Suprapubic skin (tissue), 4 donors: Measurements from ENCODE around the gene GMDS. TPM values are rescaled to one million over a fixed set of nuclear protein-coding genes. Genes with fewer than 3 reads are reported as not detected.

Experiments used
- DNase-seq, 2 donors: peaks; one replicate each; pipeline ENCODE4 v3.0.0-alpha.2; 2019; ENCODE audit warnings: low spot score in 2 of 2
- H3K27ac ChIP-seq: fragments of 200-600 bp; sonication (generic); one replicate; pipeline ENCODE4 v1.5.1; 2019
- H3K27me3 ChIP-seq: fragments of 200-600 bp; sonication (generic); one replicate; pipeline ENCODE4 v1.5.1; 2019
- H3K36me3 ChIP-seq: fragments of 200-600 bp; sonication (generic); one replicate; pipeline ENCODE4 v1.5.1; 2019
- H3K4me1 ChIP-seq: fragments of 200-600 bp; sonication (generic); one replicate; pipeline ENCODE4 v1.5.1; 2019
- H3K4me3 ChIP-seq: fragments of 200-600 bp; sonication (generic); one replicate; pipeline ENCODE4 v1.5.1; 2019; ENCODE audit warnings: mild to moderate bottlenecking
- H3K9me3 ChIP-seq: fragments of 200-600 bp; sonication (generic); one replicate; pipeline ENCODE4 v1.5.1; 2019
- EP300 ChIP-seq: sonication (generic); formaldehyde crosslinking; IDR thresholded peaks from one replicate; pipeline ENCODE4 v1.6.1; 2017; ENCODE audit warnings: antibody characterized with exemption
- POLR2A ChIP-seq, 2 donors: fragments of 450-650 bp; IDR thresholded peaks; one replicate each; pipeline ENCODE4 v1.6.1; 2017; ENCODE audit warnings: antibody characterized with exemption in 2 of 2, mild to moderate bottlenecking in 2 of 2, moderate library complexity in 2 of 2
- POLR2AphosphoS5 ChIP-seq, 3 donors: sonication (generic); formaldehyde crosslinking; IDR thresholded peaks; one replicate each; pipeline ENCODE4 v1.6.1; 2017; ENCODE audit warnings: antibody characterized with exemption in 3 of 3
- WGBS: methylation state at CpG from one replicate; pipeline ENCODE4 v1.1.5; 2018; 5-methylcytosine and 5-hydroxymethylcytosine counted together
- total RNA-seq, 4 donors: library from RNA; depleted of rRNA; stranded (reverse); fragments of >200 nt; gene quantifications; one replicate each; pipeline ENCODE4 v1.1.0, GENCODE V29; 2016
- TF ChIP-seq, protein P1 (sequence below), 2 donors: fragments of 200-600 bp in 1 of 2; fragments of 450-650 bp in 1 of 2; sonication (generic) in 1 of 2; IDR thresholded peaks; one replicate each; pipeline ENCODE4 v1.5.1; 2016 to 2019; ENCODE audit warnings: antibody characterized with exemption in 2 of 2, mild to moderate bottlenecking in 1 of 2, moderate library complexity in 1 of 2

GMDS gene
- total RNA-seq, 4 donors from 2014 or later: 11.7 to 19.3 (median 13.2) TPM

DNA sequence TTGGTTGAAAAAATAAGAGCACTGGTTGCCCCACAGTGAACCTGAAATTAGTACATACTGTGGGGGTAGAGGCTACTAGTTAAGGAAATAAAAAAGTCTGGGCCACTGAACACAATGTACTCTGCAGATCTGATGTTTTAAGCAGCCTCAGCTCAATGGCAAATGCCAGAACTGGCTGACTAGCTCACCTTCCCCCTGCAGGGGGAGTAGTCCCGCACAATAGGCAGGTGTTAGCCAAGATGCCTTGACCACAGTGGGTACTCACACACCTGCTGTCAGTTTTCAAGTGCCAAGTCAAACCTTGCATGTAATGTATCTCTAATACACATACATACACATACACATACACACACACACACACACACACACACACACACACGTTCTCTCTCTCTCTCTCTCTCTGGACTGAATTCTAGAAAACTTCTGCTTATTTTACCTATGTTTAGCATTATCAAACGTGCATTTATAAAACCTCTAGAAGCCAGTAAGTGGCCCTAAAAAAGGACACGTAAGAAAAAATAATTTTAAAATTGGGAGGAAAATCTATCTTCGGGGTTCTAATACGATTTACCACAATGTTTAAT, 36.1 kb downstream of the GMDS start:
- WGBS: 65% methylated on average over 6 of the region's 6 CpGs
- H3K27me3 ChIP-seq: no peaks in the 10 kb centered on the region
- no peaks in the 10 kb centered on the region for H3K36me3 ChIP-seq
- H3K4me3 ChIP-seq: no peak overlapping the region
- H3K9me3 ChIP-seq: no peaks in the 10 kb centered on the region
- no peak for DNase-seq
- H3K27ac ChIP-seq: no peak overlapping the region
- TF ChIP-seq, protein P1, sequence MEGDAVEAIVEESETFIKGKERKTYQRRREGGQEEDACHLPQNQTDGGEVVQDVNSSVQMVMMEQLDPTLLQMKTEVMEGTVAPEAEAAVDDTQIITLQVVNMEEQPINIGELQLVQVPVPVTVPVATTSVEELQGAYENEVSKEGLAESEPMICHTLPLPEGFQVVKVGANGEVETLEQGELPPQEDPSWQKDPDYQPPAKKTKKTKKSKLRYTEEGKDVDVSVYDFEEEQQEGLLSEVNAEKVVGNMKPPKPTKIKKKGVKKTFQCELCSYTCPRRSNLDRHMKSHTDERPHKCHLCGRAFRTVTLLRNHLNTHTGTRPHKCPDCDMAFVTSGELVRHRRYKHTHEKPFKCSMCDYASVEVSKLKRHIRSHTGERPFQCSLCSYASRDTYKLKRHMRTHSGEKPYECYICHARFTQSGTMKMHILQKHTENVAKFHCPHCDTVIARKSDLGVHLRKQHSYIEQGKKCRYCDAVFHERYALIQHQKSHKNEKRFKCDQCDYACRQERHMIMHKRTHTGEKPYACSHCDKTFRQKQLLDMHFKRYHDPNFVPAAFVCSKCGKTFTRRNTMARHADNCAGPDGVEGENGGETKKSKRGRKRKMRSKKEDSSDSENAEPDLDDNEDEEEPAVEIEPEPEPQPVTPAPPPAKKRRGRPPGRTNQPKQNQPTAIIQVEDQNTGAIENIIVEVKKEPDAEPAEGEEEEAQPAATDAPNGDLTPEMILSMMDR (IDR thresholded peaks at IDR 0.05): peak; percentile 10 to 26
- TF ChIP-seq POLR2A (IDR thresholded peaks at IDR 0.05) (no peak), EP300 (no peak), POLR2AphosphoS5 (IDR thresholded peaks at IDR 0.05) (no peak)
- H3K4me1 ChIP-seq: no peaks in the 10 kb centered on the region

DNA sequence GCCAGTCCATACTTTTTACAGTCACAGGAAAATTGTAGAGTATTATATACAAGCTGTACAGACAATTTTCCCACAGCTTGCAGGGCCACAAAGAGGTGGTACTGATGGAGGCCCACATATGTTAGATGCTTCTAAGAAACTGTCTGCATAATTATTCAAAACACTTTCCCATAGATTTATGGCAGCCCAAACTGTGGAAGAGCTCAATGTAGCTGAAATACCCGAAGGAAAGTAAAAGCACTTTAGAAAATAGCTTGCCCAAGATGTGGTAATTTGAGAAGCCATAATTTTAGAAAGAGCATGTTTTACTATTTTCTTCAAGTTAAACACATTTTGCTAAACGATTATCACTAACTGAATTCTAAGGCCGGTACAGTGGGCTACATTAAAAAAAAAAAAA, 36.9 kb downstream of the GMDS start:
- DNase-seq: no peak

DNA sequence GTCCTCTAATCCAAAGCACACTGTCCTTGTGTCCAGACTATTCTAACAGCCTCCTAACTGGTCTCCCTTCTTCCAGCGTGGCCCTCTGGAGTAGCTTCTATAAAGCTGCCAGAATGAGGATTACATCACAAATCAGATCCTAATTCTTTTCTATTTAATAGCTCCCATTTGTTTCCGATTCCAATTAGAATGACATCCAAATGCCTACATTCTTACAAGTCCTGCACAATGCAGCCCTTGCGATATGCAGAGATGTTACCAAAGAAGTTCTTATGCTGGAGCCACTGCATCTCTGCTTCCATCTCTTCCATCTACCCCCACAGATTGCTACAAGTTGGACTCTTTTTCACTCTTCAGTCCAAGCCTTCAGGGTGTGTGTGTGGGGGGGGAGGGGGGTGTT, 40.0 kb downstream of the GMDS start:
- TF ChIP-seq POLR2A (IDR thresholded peaks at IDR 0.05) (no peak), POLR2AphosphoS5 (IDR thresholded peaks at IDR 0.05) (no peak), EP300 (no peak)
- TF ChIP-seq, protein P1 (IDR thresholded peaks at IDR 0.05): no peak
- 82% methylated on average over 3 of the region's 3 CpGs for WGBS
- Histone ChIP-seq H3K27me3 (no peaks in the 10 kb centered on the region), H3K36me3 (no peaks in the 10 kb centered on the region), H3K27ac (no peak overlapping the region), H3K9me3 (no peaks in the 10 kb centered on the region), H3K4me3 (no peak overlapping the region), H3K4me1 (no peaks in the 10 kb centered on the region)
- no peak for DNase-seq

More for the DNA sequence above, 36.9 kb downstream of the GMDS start:
- Histone ChIP-seq H3K4me1 (no peaks in the 10 kb centered on the region), H3K36me3 (no peaks in the 10 kb centered on the region), H3K9me3 (no peaks in the 10 kb centered on the region), H3K27me3 (no peaks in the 10 kb centered on the region), H3K4me3 (no peak overlapping the region), H3K27ac (no peak overlapping the region)
- 85% methylated on average over 3 of the region's 3 CpGs for WGBS
- TF ChIP-seq POLR2AphosphoS5 (IDR thresholded peaks at IDR 0.05) (no peak), POLR2A (IDR thresholded peaks at IDR 0.05) (no peak), EP300 (no peak)
- TF ChIP-seq, protein P1 (IDR thresholded peaks at IDR 0.05): no peak

DNA sequence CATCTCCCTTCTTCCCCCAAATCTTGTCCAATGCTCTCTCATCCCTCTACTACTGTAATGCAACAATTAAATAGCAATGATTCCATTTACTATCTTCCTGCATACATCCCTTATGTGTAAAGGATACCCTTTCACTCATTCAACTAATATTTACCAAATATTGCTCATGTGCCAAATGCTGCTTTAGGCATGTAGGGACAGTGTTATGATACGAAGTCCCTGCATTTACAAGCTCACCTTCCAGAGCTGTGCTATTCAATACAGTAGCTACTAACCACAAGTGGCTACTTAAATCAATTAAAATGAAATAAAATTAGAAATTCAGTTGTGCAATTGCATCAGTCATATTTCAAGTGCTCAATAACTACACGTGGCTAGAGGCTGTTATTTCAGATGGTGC, 41.1 kb downstream of the GMDS start:
- no peak overlapping the region for H3K27ac ChIP-seq
- no peaks in the 10 kb centered on the region for H3K4me1 ChIP-seq
- H3K27me3 ChIP-seq: no peaks in the 10 kb centered on the region
- no peak for DNase-seq
- 71% methylated on average over 2 of the region's 2 CpGs for WGBS
- H3K4me3 ChIP-seq: no peak overlapping the region
- H3K9me3 ChIP-seq: no peaks in the 10 kb centered on the region
- H3K36me3 ChIP-seq: no peaks in the 10 kb centered on the region
- TF ChIP-seq POLR2AphosphoS5 (IDR thresholded peaks at IDR 0.05) (no peak), EP300 (no peak), POLR2A (IDR thresholded peaks at IDR 0.05) (no peak)
- TF ChIP-seq, protein P1 (IDR thresholded peaks at IDR 0.05): no peak

DNA sequence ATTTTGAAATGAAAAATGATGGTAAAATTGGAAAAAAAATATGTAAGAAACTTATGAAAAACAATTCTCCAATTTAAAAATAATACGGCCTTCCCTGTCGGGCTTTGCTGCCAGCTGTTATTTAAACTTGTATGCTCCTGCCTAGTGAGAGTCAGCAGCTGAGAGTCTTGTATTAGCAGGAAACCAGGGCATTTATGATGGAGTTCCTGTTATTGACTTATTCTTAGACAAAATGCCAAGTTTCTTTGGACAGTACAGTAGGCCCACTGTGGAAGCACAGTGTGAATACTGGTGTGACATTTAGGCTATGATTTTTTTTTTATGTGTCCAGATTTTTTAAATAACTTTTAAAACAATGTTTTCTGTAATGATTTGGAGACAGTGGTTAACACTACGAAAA, 42.1 kb downstream of the GMDS start:
- Histone ChIP-seq H3K4me1 (no peaks in the 10 kb centered on the region), H3K4me3 (no peak overlapping the region), H3K27me3 (no peaks in the 10 kb centered on the region), H3K27ac (no peak overlapping the region), H3K36me3 (no peaks in the 10 kb centered on the region), H3K9me3 (no peaks in the 10 kb centered on the region)
- WGBS: 75% methylated on average over 3 of the region's 3 CpGs
- no peak for DNase-seq
- TF ChIP-seq, protein P1 (IDR thresholded peaks at IDR 0.05): no peak
- TF ChIP-seq POLR2AphosphoS5 (IDR thresholded peaks at IDR 0.05): no peak
- no peak for TF ChIP-seq EP300
- TF ChIP-seq POLR2A (IDR thresholded peaks at IDR 0.05): no peak
